NCI-H2227 (cell line): ENCODE results near the gene ALDOB.

Experiments
- DNase-seq: peaks from one replicate; lab custom pipeline; 2025; ENCODE audit not compliant: unreplicated experiment; lab: John Stamatoyannopoulos, UW

ALDOB gene

DNA sequence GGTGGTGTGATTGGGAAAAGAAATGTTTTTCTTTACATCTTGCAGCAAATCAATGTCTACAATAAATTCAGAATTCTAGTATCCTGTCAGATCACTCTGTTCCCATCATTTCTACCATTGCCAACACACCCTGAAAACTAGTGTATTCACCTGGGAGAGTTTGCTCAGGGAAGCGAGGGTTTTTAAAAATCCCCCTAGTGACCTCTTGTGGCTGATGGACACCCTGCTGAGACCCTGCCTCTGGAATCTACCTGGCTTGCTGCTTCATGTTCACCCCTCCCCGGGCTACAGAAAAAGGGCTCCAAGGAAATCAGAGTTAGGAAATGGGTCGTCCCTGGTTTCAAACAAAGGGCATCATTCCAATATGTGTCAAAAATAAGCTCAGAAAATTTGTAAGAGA lies 21.4 kb upstream of the ALDOB start:
- DNase-seq = no peak

DNA sequence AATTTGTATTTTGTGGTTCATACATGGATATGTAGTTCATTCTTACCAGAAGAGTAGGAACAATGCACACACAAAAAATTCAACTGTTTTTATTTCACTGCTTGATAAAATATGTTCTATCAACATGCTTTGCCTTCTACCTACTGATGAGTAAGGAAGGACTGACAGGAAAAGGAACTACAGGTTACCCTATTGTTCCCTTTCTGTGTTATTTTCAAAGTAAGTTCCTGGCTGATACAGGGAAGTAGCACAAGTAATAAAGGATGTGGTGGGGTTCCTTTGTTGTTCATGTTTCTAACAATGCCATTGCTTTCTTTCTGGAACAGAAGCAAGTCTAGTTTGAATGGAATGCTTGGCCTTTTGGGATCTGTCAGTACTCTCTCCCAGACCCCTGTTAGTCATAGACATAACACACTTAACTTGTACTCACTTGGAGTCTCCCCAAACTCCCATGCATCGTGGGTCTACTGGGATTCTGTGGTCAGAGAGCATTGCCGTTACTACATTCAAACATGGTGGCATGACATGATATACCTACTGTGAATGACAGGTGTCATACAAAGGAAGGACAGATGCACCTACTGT lies 20.2 kb upstream of the ALDOB start:
- DNase-seq = no peak

DNA sequence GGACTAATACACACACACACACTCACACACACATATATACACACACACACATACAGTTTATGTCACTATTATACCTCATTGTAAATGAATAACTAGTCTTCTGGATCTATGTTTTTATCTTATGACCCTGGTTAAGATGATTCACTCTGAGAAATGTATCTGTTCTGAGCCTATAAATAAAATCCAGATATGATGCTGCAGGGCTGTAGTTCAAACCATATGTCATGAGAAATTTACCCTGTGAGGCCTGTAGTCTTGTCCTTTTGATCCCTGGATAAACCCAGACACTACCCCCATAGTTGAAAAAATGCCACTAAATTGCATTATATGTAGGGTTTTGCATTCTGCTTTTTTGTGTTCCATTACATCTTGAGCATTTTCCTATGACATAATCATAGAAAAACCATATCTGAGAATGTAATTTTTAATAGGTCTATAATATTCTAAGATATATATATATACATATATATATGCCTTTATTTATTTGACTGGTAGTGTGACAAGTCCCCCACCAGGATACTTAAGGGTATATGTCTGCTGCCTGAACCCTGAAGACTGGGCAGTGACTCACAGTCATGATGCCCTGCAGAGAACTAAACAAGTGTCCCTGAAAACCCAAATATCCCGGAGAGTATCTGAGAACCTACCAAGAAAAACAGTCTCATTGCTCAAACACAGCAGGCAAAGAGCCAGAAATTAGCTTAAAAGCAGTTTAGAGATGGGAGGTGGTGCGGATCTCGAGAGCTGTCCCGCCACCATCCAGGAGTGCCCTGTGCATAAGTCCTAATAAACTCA lies 18.4 kb upstream of the ALDOB start:
- DNase-seq = no peak

DNA sequence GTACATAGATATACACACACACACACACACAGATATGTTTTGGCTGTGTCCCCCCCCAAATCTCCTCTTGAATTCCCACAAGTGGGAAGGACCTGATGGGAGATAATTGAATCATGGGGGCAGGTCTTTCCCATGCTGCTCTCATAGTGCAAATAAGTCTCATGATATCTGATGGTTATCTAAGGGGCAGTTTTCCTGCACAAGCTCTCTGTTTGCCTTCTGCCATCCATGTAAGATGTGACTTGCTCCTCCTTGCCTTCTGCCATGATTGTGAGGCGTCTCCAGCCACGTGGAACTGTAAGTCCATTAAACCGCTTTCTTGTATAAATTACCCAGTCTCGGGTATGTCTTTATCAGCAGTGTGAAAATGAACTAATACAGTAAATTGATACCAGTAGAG lies 15.9 kb upstream of the ALDOB start:
- DNase-seq = no peak

DNA sequence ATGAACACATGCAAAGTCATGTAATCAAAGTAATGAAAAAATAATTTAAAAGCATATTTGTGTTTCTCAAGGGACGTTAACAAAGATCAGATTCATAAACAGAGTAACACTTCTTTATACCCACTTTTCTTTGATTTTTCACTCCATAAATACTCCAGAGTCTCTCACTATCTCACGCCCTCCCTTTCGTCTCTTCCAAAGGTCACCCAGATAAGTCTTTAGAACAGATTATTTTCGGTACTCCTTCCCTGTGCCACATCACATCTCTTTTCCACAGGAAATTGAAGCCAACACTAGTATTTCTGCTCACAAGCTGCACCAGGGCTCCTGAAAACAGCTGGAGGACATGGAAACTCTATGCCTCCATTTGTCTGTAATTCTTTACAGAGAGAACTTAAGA lies 15.4 kb upstream of the ALDOB start:
- no peak for DNase-seq

DNA sequence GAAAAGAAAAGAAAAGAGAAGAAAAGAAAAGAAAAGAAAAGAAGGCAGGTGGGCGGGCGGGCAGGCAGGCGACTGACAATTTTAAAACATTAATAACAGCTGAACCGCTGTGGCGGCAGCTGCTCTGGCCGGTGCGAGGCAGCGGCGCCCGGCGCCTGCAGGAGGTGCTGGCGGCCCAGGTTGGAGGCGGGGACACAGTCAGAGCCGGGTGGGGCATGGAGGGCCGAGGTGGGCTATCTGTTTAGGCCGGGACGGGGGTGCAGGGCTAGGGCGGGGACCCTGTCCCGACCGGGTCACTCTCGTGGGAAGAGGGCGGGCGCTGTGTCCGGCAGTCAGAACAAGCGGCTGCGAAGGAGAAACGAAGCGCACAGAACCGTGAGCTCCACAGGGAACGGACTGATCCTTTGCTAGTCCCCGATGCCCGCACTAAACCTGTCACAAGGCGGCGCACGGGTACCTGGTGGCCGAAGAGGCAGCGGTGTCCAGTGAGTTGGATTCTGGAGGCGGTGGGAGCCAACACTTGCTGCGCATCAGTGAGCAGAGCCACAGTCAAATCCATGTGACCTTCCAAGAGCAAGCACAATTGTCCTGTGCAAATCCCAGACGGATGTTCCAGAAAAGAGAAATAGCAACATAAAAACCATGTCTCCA lies 13.6 kb upstream of the ALDOB start:
- DNase-seq = peak; percentile 86

DNA sequence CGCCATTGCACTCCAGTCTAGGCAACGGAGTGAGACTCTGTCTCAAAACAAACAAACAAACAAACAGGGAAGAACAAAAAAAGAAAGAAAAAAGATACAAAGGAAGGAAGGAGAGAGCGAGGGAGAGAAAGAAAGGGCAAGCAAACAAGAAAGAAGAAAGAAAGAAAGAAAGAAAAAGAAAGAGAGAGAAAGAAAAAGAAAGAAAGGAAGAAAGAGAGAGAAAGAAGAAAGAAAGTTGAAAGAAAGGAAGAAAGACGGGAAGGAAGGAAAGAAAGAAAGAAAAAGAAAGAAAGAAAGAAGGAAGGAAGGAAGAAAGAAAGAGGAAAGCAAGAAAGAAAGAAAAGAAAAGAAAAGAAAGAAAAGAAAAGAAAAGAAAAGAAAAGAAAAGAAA lies 13.1 kb upstream of the ALDOB start:
- no peak for DNase-seq

DNA sequence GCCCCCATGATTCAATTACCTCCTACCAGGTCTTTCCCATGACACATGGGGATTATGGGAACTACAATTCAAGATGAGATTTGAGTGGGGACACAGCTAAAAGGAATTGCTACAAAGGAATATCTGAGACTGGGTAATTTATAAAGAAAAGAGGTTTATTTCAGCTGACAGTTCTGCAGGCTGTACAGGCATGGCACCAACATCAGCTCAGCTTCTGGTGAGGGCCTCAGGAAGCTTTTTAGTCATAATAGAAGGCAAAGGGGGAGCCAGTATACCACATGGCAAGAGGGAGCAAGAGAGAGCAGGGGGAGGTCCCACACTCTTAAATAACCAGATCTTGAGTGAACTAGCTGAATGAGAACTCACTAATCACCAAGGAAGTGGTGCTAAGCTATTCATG lies 11.2 kb upstream of the ALDOB start:
- no peak for DNase-seq

DNA sequence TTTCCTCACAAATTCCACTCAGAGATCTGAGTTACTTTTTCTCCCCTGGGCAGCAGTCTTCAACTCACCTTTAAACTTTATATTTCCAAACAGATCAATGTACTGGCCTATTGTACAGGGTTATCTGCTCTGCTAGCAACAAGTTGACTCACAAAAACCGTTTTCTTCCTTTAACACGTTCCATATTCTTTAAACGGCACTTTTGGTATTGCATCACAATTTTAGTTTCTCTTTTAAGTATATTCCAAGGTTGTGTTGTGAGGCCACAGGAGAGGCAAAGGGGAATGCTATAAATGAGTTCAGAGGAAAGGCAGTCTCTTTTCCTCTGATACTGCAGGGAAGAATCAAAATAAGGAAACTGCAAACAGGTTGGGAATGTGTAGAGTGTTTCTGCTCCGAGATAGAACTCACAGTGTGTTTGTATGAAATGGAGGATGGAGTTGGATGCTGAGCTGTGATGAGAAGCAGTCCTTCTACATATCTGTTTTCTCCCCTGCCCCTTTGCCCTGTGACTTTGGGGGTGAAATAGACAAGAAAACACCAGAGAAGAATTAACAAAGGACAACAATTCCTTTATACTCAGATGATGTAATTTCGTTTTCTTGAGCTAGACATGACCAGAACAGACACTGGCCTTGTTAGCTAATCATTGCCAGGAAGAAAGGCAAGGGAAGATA lies 9.9 kb upstream of the ALDOB start:
- no peak for DNase-seq

DNA sequence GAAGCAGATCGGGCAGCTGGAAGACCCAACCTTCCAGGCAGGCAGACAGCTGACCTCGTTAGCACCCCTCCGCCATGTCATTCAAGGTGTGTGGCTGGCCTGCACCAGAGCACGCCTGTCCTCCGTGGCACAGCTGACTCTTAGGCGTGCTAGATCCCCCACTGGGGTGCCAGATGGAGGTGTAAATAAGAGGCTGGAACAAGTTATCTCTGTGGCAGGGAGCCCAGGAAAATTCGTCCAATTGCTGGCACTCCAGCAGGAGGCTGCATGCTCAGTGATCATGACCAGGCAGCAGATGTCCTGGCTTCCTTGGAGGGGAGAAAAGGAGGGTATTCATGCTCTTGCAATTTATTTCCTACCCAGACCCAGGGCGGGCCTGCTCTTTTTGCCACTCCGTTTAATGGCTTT lies 7.8 kb upstream of the ALDOB start:
- DNase-seq = no peak

DNA sequence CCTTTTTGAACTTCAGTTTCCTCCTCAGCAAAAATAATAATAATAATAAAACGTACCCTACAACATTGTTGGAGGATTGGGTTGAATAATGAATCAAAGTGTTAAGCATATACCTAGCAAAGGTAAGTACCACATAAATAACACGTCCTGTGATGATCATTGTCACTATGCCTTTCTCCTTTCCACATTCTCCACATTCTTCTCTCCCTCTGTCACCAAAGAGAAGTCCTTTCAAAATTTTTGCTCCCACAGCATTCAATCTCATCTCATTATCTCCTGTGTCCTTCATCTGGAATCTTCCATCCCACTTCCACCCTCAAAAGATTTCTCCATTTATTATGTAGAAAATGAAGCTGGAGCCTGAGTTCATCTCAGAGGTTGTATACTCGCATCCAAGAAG lies 7.2 kb upstream of the ALDOB start:
- DNase-seq = no peak

DNA sequence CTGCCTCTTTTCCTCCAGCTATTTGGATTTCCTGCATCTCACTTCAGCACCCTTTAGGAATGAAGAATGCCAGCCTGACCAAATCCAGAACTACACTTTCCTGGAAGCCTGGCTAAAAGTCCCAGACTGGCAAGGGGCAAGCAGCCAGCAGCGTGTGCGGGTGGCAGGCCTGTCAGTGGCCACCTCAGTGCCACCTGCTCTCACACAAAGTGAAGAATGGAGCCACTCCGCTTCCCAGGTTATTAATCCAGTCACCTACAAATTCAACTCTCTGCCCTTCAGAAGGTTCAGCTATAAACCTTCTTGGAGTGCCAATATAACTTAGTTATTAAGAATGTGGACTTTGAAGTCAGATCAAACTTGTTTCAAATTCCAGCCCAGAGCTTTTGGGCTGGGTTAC lies 6.7 kb upstream of the ALDOB start:
- DNase-seq = no peak

DNA sequence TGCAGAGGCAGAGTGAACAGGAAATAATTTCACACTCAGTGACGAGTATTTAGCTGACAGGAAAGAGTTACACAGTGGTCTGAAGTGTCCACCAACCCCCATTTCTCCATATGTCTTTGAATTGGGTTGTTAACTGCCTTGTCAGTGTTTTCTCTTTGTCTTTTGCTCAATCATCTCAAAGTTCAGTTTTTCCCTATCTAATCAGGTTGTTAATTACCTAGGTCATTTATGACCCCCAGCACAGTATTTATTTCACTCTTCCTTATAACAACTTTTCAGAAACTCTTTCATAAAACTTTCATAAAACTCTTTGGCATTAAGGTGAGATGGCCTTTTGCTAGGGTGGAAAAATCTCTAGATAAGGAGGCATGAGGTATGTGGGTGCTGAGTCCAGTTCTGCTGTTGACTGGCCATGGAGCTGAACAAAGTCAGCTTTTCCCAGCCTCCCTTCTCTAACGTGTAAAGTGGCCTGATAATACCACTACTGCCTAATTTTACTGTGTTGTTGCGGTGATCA lies 5.2 kb upstream of the ALDOB start:
- DNase-seq = no peak

DNA sequence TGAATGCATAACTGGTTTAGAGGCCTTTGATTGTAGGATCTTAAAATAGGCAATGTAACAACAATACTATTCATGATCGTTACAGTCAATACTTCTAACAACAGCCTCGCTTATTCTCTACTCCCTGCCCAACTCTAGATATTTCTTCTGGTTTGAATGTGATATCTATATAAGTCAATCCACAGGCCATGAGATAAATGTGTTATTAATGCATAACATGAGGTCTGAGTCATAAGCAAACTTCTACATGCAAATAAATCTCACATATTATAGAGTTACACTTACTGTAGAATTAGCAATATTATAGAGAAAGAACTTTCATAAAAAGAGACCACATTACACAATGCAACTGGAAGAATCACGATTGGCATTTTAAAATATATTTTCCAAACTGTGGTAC lies 2.9 kb upstream of the ALDOB start:
- DNase-seq = no peak

DNA sequence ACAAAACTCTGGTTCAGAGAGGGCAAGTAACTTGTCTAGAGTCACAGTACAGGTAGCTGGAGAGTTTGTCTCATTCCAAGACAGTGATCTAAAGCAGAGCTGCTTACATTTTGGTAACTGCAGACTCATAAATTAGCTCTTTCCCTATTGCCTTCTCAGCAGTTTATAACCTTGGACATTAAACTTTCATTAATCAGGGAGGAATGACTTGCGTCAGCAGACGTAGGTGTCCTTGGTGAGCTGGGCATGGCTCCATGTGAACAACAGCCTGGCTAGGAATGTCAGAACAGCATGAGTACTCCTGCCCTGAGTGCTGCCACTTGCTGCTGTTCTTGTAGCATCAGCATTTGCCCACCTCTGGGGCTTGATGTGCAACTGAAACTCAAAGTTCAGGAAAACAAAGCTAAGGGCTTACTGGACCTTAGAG lies 2.2 kb upstream of the ALDOB start:
- no peak for DNase-seq

DNA sequence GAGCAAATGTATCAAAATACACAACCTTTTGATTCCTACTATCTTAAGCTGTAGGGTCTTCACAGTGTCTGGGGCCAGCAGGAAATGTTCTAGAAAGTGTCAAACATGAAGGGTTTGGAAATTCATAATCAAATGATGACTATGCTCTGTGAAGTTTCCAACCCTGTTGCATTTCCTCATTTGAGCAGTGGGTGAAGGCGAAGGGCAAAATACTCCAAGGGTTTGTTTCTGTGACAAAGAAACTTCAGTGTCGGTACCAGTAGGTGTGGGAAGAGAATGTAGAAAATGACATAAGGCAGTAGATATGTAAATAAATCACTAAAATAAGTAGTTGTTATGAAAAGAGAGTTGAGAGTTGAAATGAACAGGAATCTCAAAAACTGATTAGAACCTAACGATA lies 576 bp downstream of the ALDOB start:
- DNase-seq = no peak

DNA sequence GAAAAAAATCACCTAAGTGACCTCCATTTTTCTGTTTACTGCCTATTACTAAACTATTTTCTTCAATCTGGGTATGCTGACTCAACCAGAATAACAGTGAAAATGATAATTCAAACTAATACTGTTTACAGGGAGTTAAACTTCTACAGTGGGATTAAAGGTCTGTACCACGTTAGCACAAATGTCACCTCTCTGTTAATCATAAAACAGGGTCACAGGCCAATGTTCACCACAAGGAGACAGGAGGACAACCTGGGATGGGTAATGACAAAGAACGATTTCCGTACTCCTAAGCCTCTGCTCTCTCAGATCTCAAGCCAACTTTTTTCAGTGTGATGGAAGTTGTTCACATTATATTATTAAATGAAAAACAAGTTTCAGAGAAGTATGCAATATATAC lies 2.3 kb downstream of the ALDOB start:
- DNase-seq = no peak

DNA sequence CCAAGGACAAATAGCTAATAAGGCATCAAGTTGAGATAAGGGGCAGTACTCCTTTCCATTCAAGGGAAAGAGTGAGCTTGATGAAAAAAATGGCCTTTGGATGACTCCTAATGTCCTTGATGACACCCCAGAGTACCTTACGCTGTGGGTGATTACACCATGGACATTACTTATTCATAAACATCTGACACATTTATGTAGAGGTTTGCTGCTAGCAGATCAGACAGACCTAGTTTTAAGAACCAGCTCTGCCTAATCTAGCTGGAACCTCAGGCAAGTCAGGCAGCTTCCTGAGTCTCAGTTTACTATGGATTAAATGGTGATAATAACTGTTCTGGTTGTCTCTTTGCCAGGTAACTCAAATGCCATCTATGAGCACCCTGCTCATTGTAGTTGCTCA lies 2.8 kb downstream of the ALDOB start:
- no peak for DNase-seq

DNA sequence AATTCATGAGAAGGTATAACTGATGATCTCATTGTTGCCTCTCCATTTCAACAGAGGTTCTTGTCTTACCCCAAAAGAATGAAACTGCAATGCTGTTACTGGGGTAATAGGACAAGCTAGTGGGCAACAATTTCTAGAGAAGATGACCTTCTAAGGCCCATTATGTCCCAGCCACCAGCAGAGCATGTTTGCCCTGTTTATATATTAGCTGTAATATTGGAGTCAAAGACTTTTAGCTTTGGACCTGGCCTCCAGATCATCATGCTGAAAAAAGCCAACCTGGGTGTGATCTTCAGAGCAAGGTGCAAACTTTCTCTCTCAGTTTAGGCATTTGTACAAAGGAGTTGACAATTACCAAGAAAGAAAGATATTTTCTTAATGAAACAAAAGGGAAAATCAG lies 3.4 kb downstream of the ALDOB start:
- no peak for DNase-seq

DNA sequence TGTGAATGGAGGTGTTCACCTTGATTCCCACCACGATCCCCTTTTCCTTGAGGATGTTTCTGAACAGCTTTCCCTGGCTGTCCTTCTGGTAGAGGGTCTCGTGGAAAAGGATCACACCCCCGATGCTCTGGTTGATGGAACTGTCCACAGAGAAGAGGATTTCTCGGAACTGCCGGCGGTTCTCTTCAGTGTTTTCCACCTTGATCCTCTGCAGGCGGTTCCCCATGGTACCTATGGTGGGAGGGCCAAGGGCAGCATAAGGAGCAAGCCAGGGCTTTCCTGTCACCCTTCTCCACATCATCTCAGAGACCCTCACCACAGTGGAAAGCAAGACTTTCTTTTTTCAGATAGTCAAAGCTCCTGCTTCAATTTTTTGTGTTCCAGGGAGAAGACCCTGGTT lies 5.8 kb downstream of the ALDOB start:
- DNase-seq = no peak

DNA sequence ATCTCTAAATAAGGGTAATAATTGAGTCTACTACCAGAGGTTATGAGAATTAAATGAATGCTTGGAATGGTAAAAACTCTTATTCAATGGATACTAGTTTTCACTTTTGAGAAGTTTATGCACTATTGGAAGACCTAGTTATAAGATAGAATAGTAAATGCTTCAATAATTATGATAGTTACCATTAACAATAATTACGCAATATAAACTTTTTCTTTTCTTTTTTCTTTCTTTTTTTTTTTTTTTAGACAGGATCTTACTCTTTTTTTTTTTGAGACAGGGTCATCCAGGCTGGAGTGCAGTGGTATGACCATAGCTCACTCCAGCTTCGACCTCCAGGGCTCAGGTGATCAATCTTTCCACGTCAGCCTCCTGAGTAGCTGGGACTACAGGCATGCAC lies 6.7 kb downstream of the ALDOB start:
- no peak for DNase-seq
